Neutrophil (primary cell): ENCODE results near the gene ERBIN.

Experiments
- H3K27ac ChIP-seq: fragments of 200-600 bp; sonication (generic); 2 replicates; pipeline ENCODE4 v1.5.1; 2016; ENCODE audit warnings: mild to moderate bottlenecking, moderate library complexity
- H3K27me3 ChIP-seq: fragments of 200-600 bp; sonication (generic); 2 replicates; pipeline ENCODE4 v1.6.0; 2016; ENCODE audit warnings: mild to moderate bottlenecking
- H3K36me3 ChIP-seq: fragments of 200-600 bp; sonication (generic); 2 replicates; pipeline ENCODE4 v1.5.1; 2017
- H3K4me1 ChIP-seq, 2 experiments: fragments of 200-600 bp in 1 of 2; sonication (generic) in 1 of 2; 1 replicate in 1 of 2; 2 replicates in 1 of 2; pipeline versions ENCODE4 v1.5.1 to v1.6.1; 2013 to 2016; ENCODE audit warnings: low read depth in 1 of 2, low read length in 1 of 2, mild to moderate bottlenecking in 1 of 2, moderate library complexity in 1 of 2; ENCODE audit not compliant: control insufficient read depth in 1 of 2, insufficient read depth in 1 of 2
- H3K4me3 ChIP-seq, 2 experiments: fragments of 200-600 bp in 1 of 2; sonication (generic) in 1 of 2; 1 replicate in 1 of 2; 2 replicates in 1 of 2; pipeline ENCODE4 v1.5.1; 2013 to 2016; ENCODE audit warnings: low read depth in 1 of 2, low read length in 1 of 2, mild to moderate bottlenecking in 1 of 2, moderate library complexity in 1 of 2
- H3K9me3 ChIP-seq: fragments of 200-600 bp; sonication (generic); 2 replicates; pipeline ENCODE4 v1.5.1; 2016
- CTCF ChIP-seq: fragments of 200-600 bp; sonication (generic); IDR thresholded peaks from 2 replicates; pipeline ENCODE4 v1.5.1; 2016; ENCODE audit warnings: antibody characterized with exemption

ERBIN gene

GRCh38 chr5:66013397-66013796 lies 87.0 kb downstream of the ERBIN start:
- Histone ChIP-seq H3K9me3 (no peaks in the 10 kb centered on the region), H3K27me3 (no peaks in the 10 kb centered on the region), H3K36me3 (peaks cover 27% of the 10 kb centered on the region), H3K4me3 (no peak overlapping the region), H3K27ac (no peak overlapping the region), H3K4me1 (no peaks in the 10 kb centered on the region)
- TF ChIP-seq CTCF: no peak

- Histone ChIP-seq H3K27ac (no peak overlapping the region), H3K4me1 (no peaks in the 10 kb centered on the region), H3K27me3 (no peaks in the 10 kb centered on the region), H3K9me3 (no peaks in the 10 kb centered on the region), H3K36me3 (peaks cover 27% of the 10 kb centered on the region), H3K4me3 (no peak overlapping the region)
- TF ChIP-seq CTCF: no peak
Observed at GRCh38 chr5:66013906-66014305, 87.5 kb downstream of the ERBIN start.

GRCh38 chr5:66015196-66015960 lies 89.0 kb downstream of the ERBIN start:
- H3K27ac ChIP-seq: no peak overlapping the region
- no peaks in the 10 kb centered on the region for H3K9me3 ChIP-seq
- H3K4me1 ChIP-seq: no peaks in the 10 kb centered on the region
- H3K36me3 ChIP-seq: peaks cover 27% of the 10 kb centered on the region
- H3K4me3 ChIP-seq: no peak overlapping the region
- no peaks in the 10 kb centered on the region for H3K27me3 ChIP-seq
- no peak for TF ChIP-seq CTCF

- Histone ChIP-seq H3K27ac (no peak overlapping the region), H3K4me3 (no peak overlapping the region), H3K36me3 (peaks cover 37% of the 10 kb centered on the region), H3K9me3 (no peaks in the 10 kb centered on the region), H3K27me3 (no peaks in the 10 kb centered on the region), H3K4me1 (no peaks in the 10 kb centered on the region)
- no peak for TF ChIP-seq CTCF
Observed at GRCh38 chr5:66021585-66021984, 95.2 kb downstream of the ERBIN start.

GRCh38 chr5:66039296-66039695 lies 112.9 kb downstream of the ERBIN start:
- TF ChIP-seq CTCF: no peak
- H3K36me3 ChIP-seq: peaks cover 76% of the 10 kb centered on the region
- no peaks in the 10 kb centered on the region for H3K27me3 ChIP-seq
- H3K4me1 ChIP-seq: no peaks in the 10 kb centered on the region
- no peak overlapping the region for H3K4me3 ChIP-seq
- H3K9me3 ChIP-seq: no peaks in the 10 kb centered on the region
- H3K27ac ChIP-seq: no peak overlapping the region
